Left ventricle myocardium inferior (tissue), 1 donor: Measurements from ENCODE around the gene LAPTM5. TPM values are rescaled to one million over a fixed set of nuclear protein-coding genes. Genes with fewer than 3 reads are reported as not detected.
"Not testable (repeated sequence)": the region's sequence is repeated elsewhere in the genome, so short reads cannot be mapped to it uniquely, and the experiment has no call there.

ENCODE experiments used
- DNase-seq: peaks from one replicate; pipeline ENCODE4 v3.0.0-alpha.2; 2020
- H3K27ac ChIP-seq: fragments of 200-600 bp; replicated peaks from 2 replicates; pipeline ENCODE4 v1.8.0; 2021
- H3K27me3 ChIP-seq: fragments of 200-600 bp; 2 replicates; pipeline ENCODE4 v1.8.0; 2021; ENCODE audit warnings: low read depth
- H3K36me3 ChIP-seq: fragments of 200-600 bp; 2 replicates; pipeline ENCODE4 v1.8.0; 2021
- H3K4me1 ChIP-seq: fragments of 200-600 bp; 2 replicates; pipeline ENCODE4 v1.8.0; 2021
- H3K4me3 ChIP-seq: fragments of 200-600 bp; 2 replicates; pipeline ENCODE4 v1.8.0; 2021; ENCODE audit warnings: mild to moderate bottlenecking, moderate library complexity
- H3K9me3 ChIP-seq: fragments of 200-600 bp; replicated peaks from 2 replicates; pipeline ENCODE4 v1.8.0; 2021
- intact Hi-C: fragments of 100-400 bp; cut with micrococcal nuclease; formaldehyde crosslinking; loops from one replicate; pipeline ENCODE4 v1.11.0; 2022
- total RNA-seq: library from RNA; stranded (reverse); fragmentation: NEBNext Ultra II Directional; extraction: Animal tissue kit (Norgen Biotek cat#: 25700); gene quantifications from one replicate; pipeline ENCODE4 v1.2.1, GENCODE V29; 2021
- TF ChIP-seq, protein P1 (sequence below): fragments of 200-600 bp; IDR thresholded peaks from 2 replicates; pipeline ENCODE4 v1.8.0; 2021; ENCODE audit warnings: antibody characterized with exemption, mild to moderate bottlenecking, borderline replicate concordance
- donor health status: DM: no; HTN: yes; CAD: no; lungs with severe emphysema.

Gene LAPTM5
- total RNA-seq, 1 donor from 2014 or later: 18.8 TPM

- no peaks in the 10 kb centered on the region for H3K36me3 ChIP-seq
- no peak for DNase-seq
- H3K4me3 ChIP-seq: no peak overlapping the region
- no peak overlapping the region for H3K27ac ChIP-seq
- intact Hi-C loops: no loop called here
- H3K27me3 ChIP-seq: peaks cover 96% of the 10 kb centered on the region
- no peaks in the 10 kb centered on the region for H3K9me3 ChIP-seq
- H3K4me1 ChIP-seq: no peaks in the 10 kb centered on the region
- TF ChIP-seq, protein P1, sequence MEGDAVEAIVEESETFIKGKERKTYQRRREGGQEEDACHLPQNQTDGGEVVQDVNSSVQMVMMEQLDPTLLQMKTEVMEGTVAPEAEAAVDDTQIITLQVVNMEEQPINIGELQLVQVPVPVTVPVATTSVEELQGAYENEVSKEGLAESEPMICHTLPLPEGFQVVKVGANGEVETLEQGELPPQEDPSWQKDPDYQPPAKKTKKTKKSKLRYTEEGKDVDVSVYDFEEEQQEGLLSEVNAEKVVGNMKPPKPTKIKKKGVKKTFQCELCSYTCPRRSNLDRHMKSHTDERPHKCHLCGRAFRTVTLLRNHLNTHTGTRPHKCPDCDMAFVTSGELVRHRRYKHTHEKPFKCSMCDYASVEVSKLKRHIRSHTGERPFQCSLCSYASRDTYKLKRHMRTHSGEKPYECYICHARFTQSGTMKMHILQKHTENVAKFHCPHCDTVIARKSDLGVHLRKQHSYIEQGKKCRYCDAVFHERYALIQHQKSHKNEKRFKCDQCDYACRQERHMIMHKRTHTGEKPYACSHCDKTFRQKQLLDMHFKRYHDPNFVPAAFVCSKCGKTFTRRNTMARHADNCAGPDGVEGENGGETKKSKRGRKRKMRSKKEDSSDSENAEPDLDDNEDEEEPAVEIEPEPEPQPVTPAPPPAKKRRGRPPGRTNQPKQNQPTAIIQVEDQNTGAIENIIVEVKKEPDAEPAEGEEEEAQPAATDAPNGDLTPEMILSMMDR: no peak
Measured at GRCh38 chr1:30688920-30689794, 68.4 kb downstream of the LAPTM5 start.

GRCh38 chr1:30688516-30688915 is 69.1 kb downstream of the LAPTM5 start:
- H3K27me3 ChIP-seq: peaks cover 96% of the 10 kb centered on the region
- H3K27ac ChIP-seq, intact Hi-C loops, DNase-seq, H3K4me3 ChIP-seq, H3K36me3 ChIP-seq, H3K4me1 ChIP-seq, H3K9me3 ChIP-seq: not testable (repeated sequence)

- intact Hi-C loops: no loop called here
- no peaks in the 10 kb centered on the region for H3K9me3 ChIP-seq
- DNase-seq: no peak
- H3K27ac ChIP-seq: no peak overlapping the region
- no peaks in the 10 kb centered on the region for H3K36me3 ChIP-seq
- TF ChIP-seq, protein P1: no peak
- peaks cover 2% of the 10 kb centered on the region for H3K4me1 ChIP-seq
- peaks cover 96% of the 10 kb centered on the region for H3K27me3 ChIP-seq
- no peak overlapping the region for H3K4me3 ChIP-seq
Measured at GRCh38 chr1:30687886-30688285, 69.7 kb downstream of the LAPTM5 start.

DNA sequence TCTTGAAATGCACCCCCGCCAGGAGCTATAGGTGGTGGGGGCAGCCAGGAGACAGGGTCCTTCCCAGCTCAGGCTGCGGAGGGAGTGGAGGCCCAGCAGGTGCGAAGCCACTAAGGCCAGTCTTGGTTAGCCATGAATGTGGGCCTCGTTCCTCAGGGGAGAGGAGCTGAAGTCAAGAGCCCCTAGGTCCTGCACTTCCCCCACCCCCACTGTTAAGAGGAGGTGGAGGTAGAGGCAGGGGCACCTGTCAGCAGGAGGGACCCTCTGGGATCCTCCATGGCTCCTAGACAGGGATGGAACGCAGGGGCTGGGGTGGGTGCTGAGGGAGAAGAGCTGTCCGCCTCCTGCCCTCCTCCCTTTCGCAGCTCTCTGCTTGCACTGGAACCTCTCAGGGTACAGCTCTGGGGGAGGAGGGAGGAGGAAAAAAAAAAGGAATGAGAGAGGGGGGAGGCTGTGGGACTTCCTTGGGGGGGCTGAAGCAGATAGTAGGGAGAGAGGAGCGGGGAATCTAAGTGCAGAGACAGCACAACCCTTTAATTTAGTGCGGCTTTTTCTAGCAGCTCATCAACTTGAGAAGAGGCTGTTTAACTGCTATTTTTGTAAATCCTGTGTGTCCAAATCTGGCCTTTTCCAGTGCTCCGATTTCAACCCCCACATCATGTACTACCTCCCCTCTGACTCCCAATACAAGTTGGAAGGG is 71.2 kb downstream of the LAPTM5 start:
- peaks cover 16% of the 10 kb centered on the region for H3K4me1 ChIP-seq
- H3K36me3 ChIP-seq: no peaks in the 10 kb centered on the region
- H3K27me3 ChIP-seq: peaks cover 95% of the 10 kb centered on the region
- TF ChIP-seq, protein P1: no peak
- no peak overlapping the region for H3K4me3 ChIP-seq
- intact Hi-C loops: no loop called here
- no peak overlapping the region for H3K27ac ChIP-seq
- no peak for DNase-seq
- no peaks in the 10 kb centered on the region for H3K9me3 ChIP-seq

- Histone ChIP-seq H3K4me3 (no peak overlapping the region), H3K36me3 (no peaks in the 10 kb centered on the region), H3K27me3 (peaks cover 93% of the 10 kb centered on the region), H3K27ac (no peak overlapping the region), H3K9me3 (no peaks in the 10 kb centered on the region), H3K4me1 (peaks cover 18% of the 10 kb centered on the region)
- TF ChIP-seq, protein P1: no peak
- DNase-seq: no peak
- intact Hi-C loops: no loop called here
Measured at GRCh38 chr1:30685796-30686165, 71.8 kb downstream of the LAPTM5 start.
